Middle frontal gyrus (tissue), 1 donor: Measurements from ENCODE around the gene EPB41L4B.

Source experiments
- DNase-seq: peaks from one replicate; pipeline ENCODE4 v3.0.0-alpha.2; 2015; ENCODE audit warnings: low spot score; ENCODE audit errors: extremely low spot score

The EPB41L4B gene

GRCh38 chr9:109270971-109271925 lies 49.6 kb downstream of the EPB41L4B start:
- no peak for DNase-seq

GRCh38 chr9:109270441-109270840 lies 50.4 kb downstream of the EPB41L4B start:
- DNase-seq, result no peak

GRCh38 chr9:109269839-109270238 lies 51.0 kb downstream of the EPB41L4B start:
- DNase-seq, result no peak

GRCh38 chr9:109269081-109269480 lies 51.8 kb downstream of the EPB41L4B start:
- no peak for DNase-seq

GRCh38 chr9:109267555-109267954 lies 53.3 kb downstream of the EPB41L4B start:
- DNase-seq, result no peak

GRCh38 chr9:109264877-109265587 lies 55.8 kb downstream of the EPB41L4B start:
- no peak for DNase-seq

GRCh38 chr9:109263358-109263757 lies 57.5 kb downstream of the EPB41L4B start:
- DNase-seq, result no peak

GRCh38 chr9:109258481-109259302 lies 62.2 kb downstream of the EPB41L4B start:
- no peak for DNase-seq

GRCh38 chr9:109256336-109256735 lies 64.5 kb downstream of the EPB41L4B start:
- DNase-seq, result no peak

- no peak for DNase-seq
These were observed 65.5 kb downstream of the EPB41L4B start for GRCh38 chr9:109255394-109255793.

- no peak for DNase-seq
These were observed 66.5 kb downstream of the EPB41L4B start for GRCh38 chr9:109254317-109254716.

- DNase-seq, result no peak
These were observed 67.1 kb downstream of the EPB41L4B start for GRCh38 chr9:109253637-109254284.

GRCh38 chr9:109253241-109253636 lies 67.6 kb downstream of the EPB41L4B start:
- DNase-seq, result no peak

GRCh38 chr9:109252291-109252690 lies 68.6 kb downstream of the EPB41L4B start:
- no peak for DNase-seq

- no peak for DNase-seq
These were observed 69.1 kb downstream of the EPB41L4B start for GRCh38 chr9:109251776-109252106.

GRCh38 chr9:109251080-109251775 lies 69.6 kb downstream of the EPB41L4B start:
- no peak for DNase-seq

- DNase-seq, result no peak
These were observed 70.1 kb downstream of the EPB41L4B start for GRCh38 chr9:109250771-109251079.

- no peak for DNase-seq
These were observed 70.5 kb downstream of the EPB41L4B start for GRCh38 chr9:109250311-109250741.

- no peak for DNase-seq
These were observed 71.2 kb downstream of the EPB41L4B start for GRCh38 chr9:109249615-109250014.

- DNase-seq, result no peak
These were observed 72.7 kb downstream of the EPB41L4B start for GRCh38 chr9:109248133-109248581.

GRCh38 chr9:109247228-109247627 lies 73.6 kb downstream of the EPB41L4B start:
- no peak for DNase-seq
